GM18909 (cell line): ENCODE measurements around the gene PTPN23.

Source experiments
- ATAC-seq: cut with Tn5 transposase; IDR thresholded peaks from one replicate; pipeline ENCODE4 v1.9.1; 2021; ENCODE audit warnings: mild to moderate bottlenecking; ENCODE audit not compliant: unreplicated experiment, poor library complexity

PTPN23 gene

DNA sequence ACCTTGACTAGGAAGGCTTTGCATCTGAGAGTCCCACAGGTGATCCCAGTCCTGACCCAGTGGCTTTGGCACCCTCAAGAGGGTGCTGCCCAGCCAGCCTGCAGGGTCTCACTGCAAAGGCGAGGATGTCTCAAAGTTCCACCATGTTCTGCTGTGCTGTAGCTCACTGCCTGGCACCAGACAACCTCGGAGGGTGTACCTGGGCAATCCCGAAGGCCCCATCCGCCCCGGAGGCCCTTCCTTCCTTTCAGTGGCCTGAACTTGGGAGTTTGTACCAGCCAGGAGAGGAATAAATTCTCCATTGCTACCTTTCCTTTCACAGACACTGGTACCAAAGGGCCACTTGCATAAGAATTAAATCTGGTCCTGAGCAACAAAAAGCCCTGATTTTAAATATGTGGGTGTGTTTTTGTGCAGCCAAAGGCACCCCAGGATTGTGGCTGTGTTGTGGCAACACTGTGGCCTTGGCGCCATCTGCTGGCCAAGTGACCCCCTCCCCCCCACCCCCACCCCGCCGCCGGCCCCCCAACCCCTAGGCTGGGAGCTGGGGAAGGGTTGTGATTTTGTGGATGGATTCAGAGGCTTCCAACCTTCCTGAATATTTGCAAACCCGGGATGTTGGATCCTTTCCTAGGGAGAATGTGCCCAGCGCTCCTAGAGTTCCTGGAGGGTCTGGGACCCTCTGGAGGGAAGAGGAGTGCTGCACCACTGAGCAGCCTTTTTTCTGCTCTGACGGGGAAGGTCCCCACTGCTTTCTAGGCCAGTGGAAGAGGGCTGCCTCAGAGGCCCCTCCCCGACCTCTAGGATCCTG, 9.7 kb upstream of the PTPN23 start:
- no peak for ATAC-seq

DNA sequence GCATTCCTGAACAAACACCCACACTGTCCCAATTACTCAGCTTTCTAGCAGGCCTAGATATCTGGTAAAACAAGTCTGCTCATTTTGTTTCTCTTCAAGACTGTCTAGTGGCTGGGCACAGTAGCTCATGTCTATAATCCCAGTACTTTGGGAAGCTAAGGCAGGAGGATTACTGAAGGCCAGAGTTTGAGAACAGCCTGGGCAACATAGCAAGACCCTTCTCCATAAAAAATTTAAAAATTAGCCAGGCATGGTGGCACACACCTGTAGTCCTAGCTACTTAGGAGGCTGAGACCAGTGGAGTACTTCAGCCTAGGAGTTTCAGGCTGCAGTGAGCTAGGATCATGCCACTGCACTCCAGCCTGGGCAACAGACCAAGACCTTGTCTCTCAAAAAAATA, 6.2 kb upstream of the PTPN23 start:
- no peak for ATAC-seq

DNA sequence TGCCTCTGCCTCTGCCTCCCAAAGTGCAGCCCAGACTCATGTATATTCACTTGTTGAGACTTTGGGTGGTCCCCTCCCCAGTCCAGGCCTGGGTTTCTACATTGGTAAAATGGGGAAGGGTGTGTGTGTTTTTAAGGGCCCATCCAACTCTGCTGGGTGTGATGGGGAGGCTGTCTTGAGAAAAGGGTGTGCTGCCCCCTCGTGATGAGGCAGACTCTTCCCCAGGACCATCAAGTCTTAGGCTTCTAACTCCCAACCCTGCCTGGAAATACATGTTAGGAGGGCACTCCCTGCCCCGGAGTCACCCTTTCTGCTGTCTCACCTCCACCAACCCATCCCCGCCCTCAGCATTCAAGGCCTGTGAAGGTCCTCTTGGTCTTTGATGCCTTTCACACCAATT, 4.4 kb upstream of the PTPN23 start:
- no peak for ATAC-seq

DNA sequence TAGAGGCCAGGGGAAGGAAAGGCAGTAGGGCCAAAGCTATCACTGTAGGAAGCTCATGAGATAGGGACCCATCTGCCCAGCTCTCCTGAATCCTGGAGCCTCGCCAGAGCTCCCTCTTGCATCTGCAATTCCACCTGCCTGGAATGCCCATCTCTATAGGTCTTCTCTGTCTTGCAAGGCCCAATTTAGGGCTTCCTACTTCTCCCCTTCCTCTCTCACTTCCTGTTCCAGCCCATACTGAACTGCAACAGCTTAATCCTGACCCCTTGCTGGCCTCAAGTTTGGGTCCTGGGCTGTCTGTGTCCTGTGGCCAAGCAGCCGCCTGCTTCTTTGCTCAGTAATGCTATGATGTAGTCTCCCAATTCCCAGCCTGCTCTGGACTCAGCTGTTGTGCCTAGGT, 3.6 kb upstream of the PTPN23 start:
- no peak for ATAC-seq

DNA sequence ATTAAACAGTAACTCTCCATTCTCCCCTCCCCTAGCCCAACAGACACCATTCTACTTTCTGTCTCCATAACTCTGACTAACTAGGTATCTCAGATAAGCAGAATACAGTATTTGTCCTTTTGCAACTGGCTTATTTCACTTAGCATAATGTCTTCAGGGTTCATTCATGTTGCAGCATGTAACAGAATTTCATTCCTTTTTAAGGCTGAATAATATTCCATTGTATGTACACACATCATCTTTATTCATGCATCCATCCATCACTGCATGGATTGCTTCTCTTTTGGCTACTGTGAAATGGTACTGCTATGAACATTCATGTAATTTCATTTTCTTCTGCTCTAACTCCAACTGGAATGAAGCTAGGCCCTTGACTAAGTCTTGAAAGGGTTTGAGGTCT, 2.0 kb upstream of the PTPN23 start:
- ATAC-seq, result no peak

DNA sequence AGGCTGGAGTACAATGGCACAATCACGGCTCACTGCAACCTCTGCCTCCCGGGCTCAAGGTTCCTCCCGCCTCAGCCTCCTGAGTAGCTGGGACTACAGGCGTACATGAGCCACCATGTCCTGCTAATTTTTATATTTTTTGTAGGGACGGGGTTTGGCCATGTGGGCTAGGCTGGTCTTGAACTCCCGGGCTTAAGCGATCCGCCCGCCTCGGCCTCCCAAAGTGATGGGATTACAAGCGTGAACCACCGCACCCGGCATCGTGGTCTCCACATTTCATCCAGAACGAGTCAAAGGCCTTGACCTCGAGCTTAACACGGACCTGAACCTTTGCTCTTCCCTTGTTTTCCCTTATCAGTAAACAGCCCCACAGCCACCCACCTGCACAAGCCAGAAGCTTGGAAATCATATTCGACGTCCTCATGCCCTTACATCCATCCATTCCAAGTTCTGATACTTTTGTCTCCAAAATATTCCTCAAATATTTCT, 1.4 kb upstream of the PTPN23 start:
- ATAC-seq, result no peak

DNA sequence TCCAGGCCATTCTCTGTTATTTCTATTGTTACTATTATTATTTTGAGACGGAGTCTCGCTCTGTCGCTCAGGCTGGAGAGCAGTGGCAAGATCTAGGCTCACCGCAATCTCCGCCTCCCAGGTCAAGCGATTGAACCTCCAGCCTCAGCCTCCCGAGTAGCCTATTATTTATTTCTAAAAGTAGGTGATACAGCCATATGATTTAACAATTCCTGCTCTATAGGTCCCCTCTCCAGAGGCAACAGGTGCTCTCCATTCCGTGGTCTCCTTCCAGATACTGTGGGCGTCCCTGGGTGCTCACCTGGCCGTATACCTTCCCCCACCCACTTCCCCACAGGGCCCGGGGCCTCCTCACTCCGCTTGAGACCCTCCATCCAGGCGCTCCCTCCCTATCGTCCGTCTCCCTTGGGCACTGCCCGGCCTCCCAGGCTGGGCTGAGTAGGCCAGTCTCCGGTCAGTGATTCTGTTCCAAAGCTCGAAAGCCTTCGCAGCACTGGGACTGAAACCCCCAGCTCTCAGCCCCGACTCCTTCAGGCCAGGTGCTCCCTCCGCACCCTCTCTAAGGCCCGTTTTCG, 708 bp upstream of the PTPN23 start:
- ATAC-seq, result no peak

DNA sequence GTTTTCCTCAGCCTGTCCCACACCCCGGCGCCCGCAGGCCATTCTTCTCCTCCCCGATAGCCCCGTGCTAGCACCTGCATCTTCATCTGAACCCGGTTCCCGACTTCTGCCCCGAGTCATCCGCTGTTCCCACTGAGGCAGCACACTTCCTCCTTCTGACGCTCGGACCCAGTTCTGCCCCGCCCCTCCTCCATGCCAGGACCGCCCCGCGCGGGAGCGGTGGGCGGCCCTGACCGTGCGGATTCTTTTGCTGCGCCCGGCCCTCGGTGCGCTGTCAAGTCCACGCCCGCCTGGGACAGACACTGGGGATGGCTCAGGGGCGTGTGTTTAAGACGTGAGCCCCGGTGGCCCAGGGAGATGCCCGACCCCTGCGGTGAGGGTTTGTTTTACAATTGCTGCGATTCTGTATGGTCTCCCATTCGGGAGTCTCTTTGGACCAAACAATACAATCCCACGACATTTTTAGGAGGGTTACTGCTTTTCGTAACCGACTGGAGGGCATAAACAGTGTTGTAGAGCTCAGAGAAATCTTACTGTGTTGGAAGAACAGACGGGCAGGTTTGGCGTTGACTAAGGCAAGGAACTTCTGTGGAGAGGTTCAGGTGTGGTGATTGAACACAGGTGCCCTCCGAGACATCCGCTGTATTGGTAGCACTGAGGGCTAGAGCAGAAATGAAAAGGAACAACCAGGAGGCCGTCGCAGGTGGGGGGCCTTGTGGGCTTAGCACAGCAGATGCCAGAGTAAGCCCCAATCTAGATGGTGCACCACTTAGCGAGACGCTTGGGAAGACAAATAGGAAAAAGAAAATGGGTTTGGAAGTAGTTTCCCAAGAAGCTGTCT, 716 bp downstream of the PTPN23 start:
- peak; percentile 66 for ATAC-seq

DNA sequence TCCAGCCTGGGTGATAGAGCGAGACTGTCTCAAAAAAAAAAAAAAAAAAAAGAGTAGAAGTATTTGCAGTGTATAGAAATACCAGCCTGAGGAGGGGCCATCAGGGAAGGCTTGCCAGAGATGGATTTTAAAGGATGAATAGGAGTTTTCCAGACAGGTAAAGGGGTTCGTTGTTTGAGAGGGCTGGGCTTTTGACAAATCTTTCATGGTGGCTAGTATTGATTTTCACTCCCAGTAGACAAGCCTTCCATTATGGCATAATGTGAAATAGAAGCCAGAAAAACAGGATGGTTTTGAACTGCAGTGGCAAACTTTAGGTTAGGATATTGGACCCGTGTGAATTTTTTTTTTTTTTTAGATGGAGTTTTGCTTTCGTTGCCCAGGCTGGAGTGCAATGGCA, 3.6 kb downstream of the PTPN23 start:
- no peak for ATAC-seq

DNA sequence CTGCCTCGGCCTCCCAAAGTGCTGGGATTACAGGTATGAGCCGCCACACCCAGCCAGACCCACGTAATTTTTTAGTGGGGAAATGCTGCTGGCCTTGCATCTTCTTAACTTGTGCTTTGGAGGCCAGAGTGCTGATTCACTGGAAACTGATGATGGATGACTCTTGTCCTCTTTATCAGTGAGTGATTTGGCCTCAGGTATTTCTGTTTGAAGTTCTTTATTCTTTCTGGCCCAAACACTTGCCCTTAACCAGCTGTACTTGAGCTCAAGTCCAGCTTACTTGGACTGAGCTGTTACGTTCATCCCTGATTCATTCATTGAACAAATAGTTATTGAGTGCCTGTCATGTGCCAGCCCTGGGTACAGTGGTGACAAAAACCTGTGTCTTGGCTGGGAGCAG, 4.2 kb downstream of the PTPN23 start:
- no peak for ATAC-seq

DNA sequence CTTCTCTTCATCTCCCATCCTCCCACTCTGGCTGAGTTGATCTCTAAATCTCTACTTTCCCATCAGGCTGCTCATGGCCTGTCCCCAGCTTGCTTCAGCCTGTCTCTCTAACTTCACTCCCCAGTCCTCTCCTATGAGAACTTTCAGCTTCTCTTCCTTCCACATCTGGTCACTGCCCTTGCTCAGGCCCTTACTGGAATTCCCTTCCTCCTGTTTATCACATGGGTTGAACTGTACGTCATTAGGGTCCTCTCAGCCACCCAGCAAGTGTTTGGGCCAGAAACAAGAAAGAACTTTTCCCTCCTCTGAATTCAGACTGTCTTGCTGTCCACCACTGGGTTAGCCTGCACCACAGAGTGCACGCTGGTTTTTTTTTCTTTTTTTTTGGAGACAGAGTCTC, 5.0 kb downstream of the PTPN23 start:
- no peak for ATAC-seq

DNA sequence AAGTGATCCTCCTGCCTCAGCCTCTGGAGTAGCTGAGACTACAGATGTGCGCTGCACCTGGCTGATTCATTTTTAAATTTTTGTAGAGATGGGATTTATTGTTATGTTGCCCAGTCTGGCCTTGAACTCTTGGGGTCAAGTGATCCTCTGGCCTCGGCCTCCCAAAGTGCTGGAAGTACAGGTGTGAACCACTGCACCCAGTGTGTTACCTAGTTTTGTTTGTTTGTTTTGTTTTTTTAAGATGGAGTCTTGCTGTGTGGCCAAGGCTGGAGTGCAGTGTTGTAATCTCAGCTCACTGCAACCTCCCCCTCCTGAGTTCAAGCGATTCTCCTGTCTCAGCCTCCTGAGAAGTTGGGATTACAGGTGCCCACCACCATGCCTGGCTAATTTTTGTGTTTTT, 12.1 kb downstream of the PTPN23 start:
- no peak for ATAC-seq

DNA sequence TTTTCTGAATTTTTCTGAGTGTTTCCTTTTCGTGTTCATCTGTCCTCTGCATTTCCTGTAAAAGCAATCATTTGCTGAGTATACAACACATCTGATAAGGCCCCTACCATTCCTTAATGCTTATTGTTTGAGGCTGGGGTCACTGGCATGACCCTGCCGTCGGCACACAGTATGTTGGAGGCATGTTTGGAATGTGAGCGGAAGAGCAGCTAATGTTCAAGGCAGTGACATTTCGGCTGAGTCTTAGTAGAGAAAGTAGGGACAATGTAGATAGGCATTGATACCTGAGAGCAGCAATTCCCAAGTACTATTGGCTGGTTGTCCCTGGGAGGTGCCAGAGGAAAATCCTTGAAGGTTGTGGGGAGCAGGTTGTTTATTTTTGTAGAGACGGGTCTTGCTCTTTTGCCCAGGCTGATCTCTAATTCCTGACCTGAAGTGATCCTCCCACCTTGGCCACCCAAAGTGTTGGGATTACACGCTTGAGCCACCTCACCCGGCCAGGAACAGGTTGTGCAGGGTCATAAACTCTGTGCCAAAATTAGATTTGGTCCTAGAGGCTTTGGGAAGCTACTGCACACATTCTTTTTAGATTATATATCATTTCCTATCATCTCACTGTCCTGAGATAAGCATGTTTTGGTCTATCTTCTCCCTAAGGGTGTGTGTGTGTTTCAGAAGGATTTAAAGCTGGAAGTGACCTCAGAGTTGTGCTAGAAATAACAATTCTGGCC, 13.5 kb downstream of the PTPN23 start:
- ATAC-seq, result no peak

DNA sequence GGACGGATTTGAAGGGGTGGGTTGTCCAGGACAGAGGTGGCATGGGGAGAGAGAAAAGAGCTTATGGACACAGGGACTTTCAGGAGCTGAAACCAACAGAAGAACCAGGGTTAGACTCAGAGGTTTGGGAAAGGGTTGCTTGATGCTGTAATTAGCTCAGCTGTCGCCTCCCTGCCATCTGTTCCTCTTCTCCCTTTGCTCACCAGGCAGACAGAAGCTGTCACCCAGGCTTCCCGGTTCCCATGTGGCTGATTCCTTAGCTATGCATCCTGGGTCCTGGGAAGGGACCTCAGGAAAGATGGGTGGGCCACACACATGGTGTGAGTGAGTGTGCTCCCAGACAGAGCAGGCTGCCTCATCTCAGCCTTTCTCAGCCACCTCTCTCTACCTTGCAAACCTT, 14.1 kb downstream of the PTPN23 start:
- no peak for ATAC-seq

DNA sequence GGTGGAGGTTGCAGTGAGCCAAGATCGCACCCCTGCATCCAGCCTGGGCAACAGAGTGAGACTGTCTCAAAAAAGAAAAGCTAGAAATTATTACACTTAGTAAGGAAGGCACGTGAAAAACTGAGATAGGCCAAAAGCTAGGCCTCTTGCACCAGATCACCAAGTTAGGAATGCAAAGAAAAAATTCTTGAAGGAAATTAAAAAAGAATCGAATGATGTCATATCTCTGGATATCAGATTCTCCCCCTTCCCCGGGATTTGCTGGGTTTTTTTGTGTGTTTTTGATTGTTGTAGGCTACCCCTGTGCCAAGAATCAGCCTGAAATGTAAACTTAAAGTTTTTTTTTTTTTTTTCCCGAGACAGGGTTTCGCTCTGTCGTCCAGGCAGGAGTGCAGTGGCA, 17.4 kb downstream of the PTPN23 start:
- ATAC-seq, result no peak

DNA sequence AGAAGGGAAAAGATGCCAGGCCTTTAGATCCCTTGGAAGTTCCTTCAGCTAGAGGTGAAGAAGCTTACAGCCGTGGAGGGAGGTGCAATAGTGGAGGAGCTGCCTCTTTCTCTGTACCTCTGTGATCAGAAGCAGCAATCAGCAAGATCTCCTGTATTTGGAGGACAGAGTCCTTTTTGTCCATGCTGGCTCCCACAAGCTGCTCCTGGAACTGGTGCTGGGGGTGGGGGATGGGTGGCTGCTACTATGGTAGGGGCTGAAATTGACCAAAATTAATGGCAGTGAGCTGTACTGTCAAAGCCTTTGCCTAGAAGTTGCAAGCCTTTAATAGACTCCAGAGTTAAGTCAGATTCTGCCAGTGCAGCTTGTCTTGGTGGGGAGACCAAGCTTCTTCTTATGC, 18.2 kb downstream of the PTPN23 start:
- no peak for ATAC-seq

DNA sequence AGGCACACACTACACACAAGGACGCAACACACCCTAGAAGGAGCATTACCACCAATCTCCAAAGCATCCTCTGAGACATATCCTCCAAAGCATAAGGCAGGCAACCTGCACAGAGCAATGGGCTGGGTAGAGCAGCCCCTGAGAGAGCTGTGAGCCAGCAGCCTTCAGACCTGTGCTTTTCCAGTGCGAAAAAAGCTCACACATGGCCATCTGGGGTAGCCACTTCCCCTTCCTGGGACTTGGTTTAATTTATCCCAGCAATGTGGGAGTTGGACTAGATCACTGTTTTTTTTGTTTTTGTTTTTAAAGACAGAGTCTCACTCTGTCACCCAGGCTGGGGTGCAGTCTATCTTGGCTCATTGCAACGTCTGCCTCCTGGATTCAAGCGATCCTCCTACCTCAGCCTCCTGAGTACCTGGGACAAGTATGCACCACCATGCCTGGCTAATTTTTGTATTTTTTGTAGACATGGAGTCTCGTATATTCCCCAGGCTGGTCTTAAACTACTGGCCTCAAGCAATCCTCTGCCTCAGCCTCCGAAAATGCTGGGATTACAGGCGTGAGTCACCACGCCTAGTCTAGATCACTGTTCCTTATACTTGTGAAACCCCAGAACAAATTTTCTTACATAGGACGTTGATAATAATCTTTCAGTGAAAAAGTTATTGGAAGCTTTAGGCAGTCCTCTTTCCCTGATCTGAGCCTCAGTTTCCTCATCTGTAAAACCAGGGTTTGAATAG, 18.9 kb downstream of the PTPN23 start:
- ATAC-seq, result no peak

DNA sequence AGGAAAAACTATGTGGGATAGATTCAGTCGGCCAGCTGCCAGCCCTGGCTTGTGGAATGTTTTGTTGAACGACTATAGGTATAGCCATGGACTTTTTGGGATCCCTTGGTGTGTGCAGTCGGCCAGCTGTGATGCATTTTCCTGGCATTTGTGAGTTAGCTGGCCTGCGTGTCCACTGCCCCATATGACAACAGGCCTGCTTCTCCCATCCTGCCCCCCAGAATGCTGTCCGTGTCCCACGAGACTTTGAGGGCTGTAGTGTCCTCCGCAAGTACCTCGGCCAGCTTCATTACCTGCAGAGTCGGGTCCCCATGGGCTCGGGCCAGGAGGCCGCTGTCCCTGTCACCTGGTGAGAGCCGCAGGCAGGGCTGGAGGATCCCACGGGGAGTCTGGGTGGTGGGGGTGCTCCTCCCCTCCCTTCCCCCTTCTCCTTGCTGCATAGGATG, 23.6 kb downstream of the PTPN23 start:
- no peak for ATAC-seq

DNA sequence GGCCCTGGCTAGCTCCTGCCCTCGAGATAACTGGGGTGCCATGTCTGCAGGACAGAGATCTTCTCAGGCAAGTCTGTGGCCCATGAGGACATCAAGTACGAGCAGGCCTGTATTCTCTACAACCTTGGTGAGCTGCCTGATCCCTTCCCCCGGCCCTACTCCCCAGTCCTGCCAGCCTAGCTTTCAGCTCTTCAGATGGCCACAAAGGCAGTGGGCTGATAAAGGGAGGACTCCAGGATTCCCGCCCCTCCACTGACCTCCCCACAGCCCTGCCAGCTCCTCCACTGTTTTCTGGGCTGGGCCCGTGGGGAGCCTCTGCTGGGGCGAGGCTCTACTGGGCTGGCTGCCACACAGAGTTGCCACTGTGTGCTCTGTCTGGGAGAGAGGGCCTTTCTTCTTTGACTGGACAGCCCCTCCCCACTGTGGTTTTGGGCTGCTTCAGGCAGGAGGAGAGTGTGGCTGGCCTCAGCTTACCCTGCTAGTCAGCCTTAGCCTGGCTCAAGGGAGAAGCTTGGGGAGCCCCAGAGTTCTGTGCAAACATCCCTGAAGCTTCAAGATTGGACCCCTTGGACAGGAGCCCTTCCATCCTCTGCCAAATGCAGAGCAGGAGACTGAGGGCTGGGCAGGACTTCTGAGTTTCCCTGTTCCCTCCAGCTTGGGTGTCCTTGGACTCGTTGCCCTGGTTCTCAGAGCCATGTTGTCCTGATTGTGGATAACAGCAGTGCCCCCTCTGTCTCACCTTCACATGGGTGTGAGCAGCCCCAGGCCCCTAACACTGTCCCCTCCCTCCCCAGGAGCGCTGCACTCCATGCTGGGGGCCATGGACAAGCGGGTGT, 24.4 kb downstream of the PTPN23 start:
- ATAC-seq, result no peak
